NT2/D1 (cell line): Measurements from ENCODE around the gene ITGA6.

Experiments used
- SUZ12 ChIP-seq: IDR thresholded peaks from 2 replicates; pipeline ENCODE4 v1.6.1; 2011; ENCODE audit not compliant: insufficient read length, insufficient read depth; ENCODE audit errors: extremely low read depth
- YY1 ChIP-seq: IDR thresholded peaks from 2 replicates; pipeline ENCODE4 v1.6.1; 2011; ENCODE audit not compliant: insufficient read length, insufficient read depth
- ZNF274 ChIP-seq: IDR thresholded peaks from 2 replicates; pipeline ENCODE4 v1.6.1; 2011; ENCODE audit warnings: mild to moderate bottlenecking, low read depth, low read length

DNA sequence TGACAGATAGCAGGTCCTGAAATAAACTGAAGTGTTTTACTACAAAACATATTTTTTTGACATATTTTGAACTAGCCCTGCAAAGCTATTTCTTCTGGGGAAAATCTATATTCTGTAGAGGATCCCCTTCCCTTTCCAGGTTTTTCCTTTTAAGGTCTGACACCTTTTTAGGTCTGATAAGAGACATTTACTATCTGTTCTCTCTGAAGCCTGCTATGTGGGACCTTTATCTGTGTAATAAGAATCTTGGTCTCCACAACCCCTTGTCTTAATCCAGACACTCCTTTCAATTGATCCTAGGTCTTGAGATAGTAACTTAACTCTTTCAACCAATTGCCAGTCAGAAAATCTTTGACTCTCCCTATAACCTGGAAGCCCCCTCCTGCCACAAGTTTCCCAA, 123.0 kb downstream of the ITGA6 start:
- TF ChIP-seq ZNF274 (no peak), SUZ12 (no peak), YY1 (no peak)
